Measurements from ENCODE around the gene TMTC2.
A peak's percentile ranks its signal among the peaks of the same experiment; 100 is the strongest.

The TMTC2 gene

GRCh38 chr12:82682851-82683261, 3.9 kb upstream of the TMTC2 start:
- DNase-seq = no peak

GRCh38 chr12:82685790-82686167, 927 bp upstream of the TMTC2 start:
- DNase-seq = peak; percentile 90

- peak; percentile 52 for DNase-seq
Observed at GRCh38 chr12:82687021-82688011, 610 bp downstream of the TMTC2 start.

GRCh38 chr12:82688035-82688501, 1.4 kb downstream of the TMTC2 start:
- no peak for DNase-seq

- DNase-seq = no peak
Observed at GRCh38 chr12:82688596-82688995, 1.9 kb downstream of the TMTC2 start.

GRCh38 chr12:82690006-82690405, 3.3 kb downstream of the TMTC2 start:
- DNase-seq = no peak

- DNase-seq = no peak
Observed at GRCh38 chr12:82691513-82691912, 4.8 kb downstream of the TMTC2 start.

- DNase-seq = no peak
Observed at GRCh38 chr12:82694276-82694675, 7.6 kb downstream of the TMTC2 start.

- no peak for DNase-seq
Observed at GRCh38 chr12:82694970-82695369, 8.3 kb downstream of the TMTC2 start.

GRCh38 chr12:82695531-82695930, 8.8 kb downstream of the TMTC2 start:
- no peak for DNase-seq

GRCh38 chr12:82696543-82696942, 9.8 kb downstream of the TMTC2 start:
- DNase-seq = no peak

GRCh38 chr12:82698708-82699564, 12.2 kb downstream of the TMTC2 start:
- DNase-seq = peak; percentile 61

GRCh38 chr12:82705774-82706173, 19.1 kb downstream of the TMTC2 start:
- DNase-seq = no peak

- DNase-seq = no peak
Observed at GRCh38 chr12:82708061-82708879, 21.6 kb downstream of the TMTC2 start.

- no peak for DNase-seq
Observed at GRCh38 chr12:82709794-82710355, 23.2 kb downstream of the TMTC2 start.

- no peak for DNase-seq
Observed at GRCh38 chr12:82710741-82711140, 24.0 kb downstream of the TMTC2 start.

GRCh38 chr12:82714427-82714826, 27.7 kb downstream of the TMTC2 start:
- DNase-seq = no peak

GRCh38 chr12:82721726-82722125, 35.0 kb downstream of the TMTC2 start:
- DNase-seq = no peak

- no peak for DNase-seq
Observed at GRCh38 chr12:82723093-82723492, 36.4 kb downstream of the TMTC2 start.

GRCh38 chr12:82723891-82724290, 37.2 kb downstream of the TMTC2 start:
- DNase-seq = no peak

GRCh38 chr12:82725741-82726140, 39.0 kb downstream of the TMTC2 start:
- no peak for DNase-seq

- no peak for DNase-seq
Observed at GRCh38 chr12:82727886-82728285, 41.2 kb downstream of the TMTC2 start.

Measured in NCI-H2107 (cell line).